ENCODE results near the gene CHCHD6. TPM values are rescaled to one million over a fixed set of nuclear protein-coding genes. Genes with fewer than 3 reads are reported as not detected.

CHCHD6 gene
- total and polyA plus RNA-seq, 12 donors: 10.6 to 22.5 (median 17.6) TPM

DNA sequence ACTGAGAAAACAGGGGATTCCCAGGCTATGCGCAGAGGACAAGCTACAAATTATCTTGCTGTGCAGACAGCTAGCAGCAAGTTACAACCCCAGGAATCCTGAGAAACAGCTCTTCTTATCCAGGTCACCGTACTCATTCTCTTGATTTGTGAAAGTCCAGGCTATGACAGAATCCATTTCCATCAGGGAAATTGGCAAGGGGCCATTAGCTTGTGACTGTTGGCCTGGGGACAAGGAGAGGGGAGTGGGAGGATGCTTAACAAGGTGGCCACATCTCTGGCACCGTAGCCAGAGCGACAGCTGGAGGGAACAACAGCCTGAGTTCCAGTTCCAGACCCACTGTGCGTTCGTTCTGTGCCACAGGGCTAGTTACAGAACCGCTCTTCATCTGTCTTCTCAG lies 233.9 kb downstream of the CHCHD6 start:
- H3K4me3 ChIP-seq: no peak overlapping the region
- no peaks in the 10 kb centered on the region for H3K27me3 ChIP-seq
- no peaks in the 10 kb centered on the region for H3K36me3 ChIP-seq (replicated peaks in 1 of 2)
- TF ChIP-seq, protein P1, sequence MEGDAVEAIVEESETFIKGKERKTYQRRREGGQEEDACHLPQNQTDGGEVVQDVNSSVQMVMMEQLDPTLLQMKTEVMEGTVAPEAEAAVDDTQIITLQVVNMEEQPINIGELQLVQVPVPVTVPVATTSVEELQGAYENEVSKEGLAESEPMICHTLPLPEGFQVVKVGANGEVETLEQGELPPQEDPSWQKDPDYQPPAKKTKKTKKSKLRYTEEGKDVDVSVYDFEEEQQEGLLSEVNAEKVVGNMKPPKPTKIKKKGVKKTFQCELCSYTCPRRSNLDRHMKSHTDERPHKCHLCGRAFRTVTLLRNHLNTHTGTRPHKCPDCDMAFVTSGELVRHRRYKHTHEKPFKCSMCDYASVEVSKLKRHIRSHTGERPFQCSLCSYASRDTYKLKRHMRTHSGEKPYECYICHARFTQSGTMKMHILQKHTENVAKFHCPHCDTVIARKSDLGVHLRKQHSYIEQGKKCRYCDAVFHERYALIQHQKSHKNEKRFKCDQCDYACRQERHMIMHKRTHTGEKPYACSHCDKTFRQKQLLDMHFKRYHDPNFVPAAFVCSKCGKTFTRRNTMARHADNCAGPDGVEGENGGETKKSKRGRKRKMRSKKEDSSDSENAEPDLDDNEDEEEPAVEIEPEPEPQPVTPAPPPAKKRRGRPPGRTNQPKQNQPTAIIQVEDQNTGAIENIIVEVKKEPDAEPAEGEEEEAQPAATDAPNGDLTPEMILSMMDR (IDR thresholded peaks at IDR 0.05): no peak
- TF ChIP-seq POLR2A (IDR thresholded peaks at IDR 0.05): no peak
- 84 to 87% (median 86%) methylated on average over 7 of the region's 7 CpGs for WGBS, 4 donors
- H3K4me1 ChIP-seq (replicated peaks in 1 of 2): peaks cover 0 to 9% of the 10 kb centered on the region in 2 donors
- H3K9me3 ChIP-seq (replicated peaks in 1 of 3): no peaks in the 10 kb centered on the region
- DNase-seq: no peak
- H3K27ac ChIP-seq: no peak overlapping the region
- intact Hi-C loops (cut with DNase I): no loop called here

DNA sequence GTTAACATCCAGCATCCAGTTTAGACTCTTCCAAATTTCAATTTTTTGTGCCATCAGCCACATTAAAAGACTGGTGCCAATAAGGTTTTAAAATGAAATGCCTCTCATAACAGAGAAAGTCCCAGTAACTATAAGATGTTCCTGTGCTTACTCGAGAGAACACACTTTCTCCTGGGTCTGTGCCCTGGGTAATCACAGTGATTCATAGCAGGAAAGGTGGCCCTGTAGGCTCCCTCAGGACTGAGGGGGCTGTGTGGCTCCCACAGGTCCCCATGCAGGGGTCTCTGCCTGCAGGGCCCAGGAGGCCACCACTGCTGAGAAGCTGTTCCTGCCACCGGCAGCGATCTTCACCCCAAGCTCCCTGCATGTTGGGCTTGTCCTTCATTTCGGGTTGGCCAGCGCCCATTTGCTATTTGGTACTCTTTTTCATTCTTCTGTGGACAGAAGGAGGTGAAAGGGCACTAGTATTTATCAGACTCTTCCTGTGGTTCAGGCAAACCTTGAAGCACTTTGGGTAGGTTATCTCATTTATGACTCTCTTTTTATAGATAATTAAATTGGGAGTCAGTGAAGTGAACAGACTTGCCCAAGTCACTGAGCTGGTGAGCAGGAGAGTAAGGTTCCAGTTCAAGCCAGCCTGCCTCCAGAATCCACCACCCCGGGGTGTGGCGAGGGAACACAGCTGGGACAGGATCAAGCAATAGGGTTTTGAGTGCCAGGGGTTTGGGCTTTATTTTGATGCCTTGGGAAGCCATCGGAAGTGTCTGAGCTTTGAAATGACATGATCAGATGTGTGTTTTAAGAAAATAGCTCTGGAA lies 234.7 kb downstream of the CHCHD6 start:
- Histone ChIP-seq H3K4me3 (no peak overlapping the region), H3K27me3 (no peaks in the 10 kb centered on the region), H3K27ac (no peak overlapping the region), H3K4me1 (replicated peaks in 1 of 2) (peaks cover 0 to 9% of the 10 kb centered on the region in 2 donors), H3K9me3 (replicated peaks in 1 of 3) (no peaks in the 10 kb centered on the region), H3K36me3 (replicated peaks in 1 of 2) (no peaks in the 10 kb centered on the region)
- DNase-seq: no peak
- WGBS, 4 donors: 66 to 81% (median 70%) methylated on average over 8 of the region's 8 CpGs
- intact Hi-C loops (cut with DNase I): no loop called here
- no peak for TF ChIP-seq POLR2A (IDR thresholded peaks at IDR 0.05)
- TF ChIP-seq, protein P1 (IDR thresholded peaks at IDR 0.05): no peak

DNA sequence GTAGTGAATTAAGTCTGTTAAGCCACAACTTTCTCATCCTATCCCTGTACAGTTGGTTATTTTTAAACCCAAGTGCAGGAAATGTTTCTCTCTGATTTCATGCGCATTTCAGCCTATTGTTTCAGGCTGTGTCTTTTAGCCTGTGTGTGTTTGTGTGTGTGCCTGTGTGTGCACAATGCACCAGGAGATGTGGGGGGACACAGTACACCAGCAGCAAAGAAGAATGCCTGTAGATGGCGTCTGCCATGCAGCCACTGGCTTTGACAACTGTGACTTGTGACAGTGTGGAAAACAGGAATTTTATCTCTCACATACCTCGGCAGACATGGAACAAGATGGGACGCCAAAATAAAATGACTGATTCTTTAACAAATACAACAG lies 235.3 kb downstream of the CHCHD6 start:
- intact Hi-C loops (cut with DNase I): no loop called here
- H3K27me3 ChIP-seq: no peaks in the 10 kb centered on the region
- H3K36me3 ChIP-seq (replicated peaks in 1 of 2): no peaks in the 10 kb centered on the region
- TF ChIP-seq POLR2A (IDR thresholded peaks at IDR 0.05): no peak
- TF ChIP-seq, protein P1 (IDR thresholded peaks at IDR 0.05): no peak
- no peak overlapping the region for H3K27ac ChIP-seq
- H3K4me3 ChIP-seq: no peak overlapping the region
- no peaks in the 10 kb centered on the region for H3K9me3 ChIP-seq (replicated peaks in 1 of 3)
- no peak for DNase-seq
- peaks cover 0 to 9% of the 10 kb centered on the region in 2 donors for H3K4me1 ChIP-seq (replicated peaks in 1 of 2)
- WGBS, 4 donors: 68 to 81% (median 72%) methylated on average over 4 of the region's 4 CpGs

DNA sequence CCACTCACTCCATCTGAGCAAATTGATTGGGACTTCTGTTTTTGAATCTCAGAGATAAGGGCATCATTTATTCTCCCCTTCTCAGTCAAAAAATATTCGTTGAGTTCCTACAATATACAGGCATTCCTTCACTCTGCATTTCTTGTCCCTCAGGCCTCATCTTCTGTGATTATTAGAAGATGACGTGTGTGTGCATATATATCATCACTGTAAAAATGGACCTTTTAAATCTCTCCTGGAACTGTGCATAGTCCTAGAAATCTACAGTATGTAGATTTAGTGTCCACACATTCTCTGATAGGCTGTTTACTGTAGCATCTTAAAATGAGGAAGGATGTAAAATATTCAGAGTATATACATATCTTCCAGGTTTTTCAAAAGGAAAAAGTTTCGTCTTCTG lies 235.7 kb downstream of the CHCHD6 start:
- Histone ChIP-seq H3K27ac (no peak overlapping the region), H3K27me3 (no peaks in the 10 kb centered on the region), H3K4me1 (replicated peaks in 1 of 2) (peaks cover 0 to 9% of the 10 kb centered on the region in 2 donors), H3K4me3 (no peak overlapping the region), H3K9me3 (replicated peaks in 1 of 3) (no peaks in the 10 kb centered on the region), H3K36me3 (replicated peaks in 1 of 2) (no peaks in the 10 kb centered on the region)
- TF ChIP-seq POLR2A (IDR thresholded peaks at IDR 0.05): no peak
- TF ChIP-seq, protein P1 (IDR thresholded peaks at IDR 0.05): no peak
- WGBS, 4 donors: 86 to 92% (median 87%) methylated on average over 3 of the region's 3 CpGs
- no peak for DNase-seq
- intact Hi-C loops (cut with DNase I): no loop called here

Measured in adrenal gland (tissue), 12 donors.